NB4 (cell line): ENCODE data around the gene FNDC8.

Experiments used
- DNase-seq: peaks from one replicate; pipeline ENCODE4 v3.0.0; 2010; ENCODE audit warnings: low read depth
- H3K4me3 ChIP-seq: one replicate; pipeline ENCODE4 v1.5.1; 2011; ENCODE audit warnings: mild to moderate bottlenecking, low read depth, low read length, moderate library complexity
- MYC ChIP-seq: IDR thresholded peaks from 2 replicates; pipeline ENCODE4 v1.6.1; 2011; ENCODE audit warnings: low read depth, low read length
- POLR2A ChIP-seq: IDR thresholded peaks from 2 replicates; pipeline ENCODE4 v1.6.1; 2011; ENCODE audit warnings: mild to moderate bottlenecking; ENCODE audit not compliant: insufficient read length; ENCODE audit errors: extremely low read depth
- TF ChIP-seq, protein P1 (sequence below): IDR thresholded peaks from one replicate; pipeline ENCODE4 v1.5.1; 2012; ENCODE audit warnings: low read depth, low read length
- TF ChIP-seq, protein P2 (sequence below): IDR thresholded peaks from 2 replicates; pipeline ENCODE4 v1.6.1; 2011; ENCODE audit warnings: low read depth, low read length

Gene FNDC8

GRCh38 chr17:35117984-35118383, 3.4 kb upstream of the FNDC8 start:
- H3K4me3 ChIP-seq, result no peak overlapping the region
- DNase-seq, result peak; percentile 82
- TF ChIP-seq POLR2A, result no peak
- TF ChIP-seq, protein P1, sequence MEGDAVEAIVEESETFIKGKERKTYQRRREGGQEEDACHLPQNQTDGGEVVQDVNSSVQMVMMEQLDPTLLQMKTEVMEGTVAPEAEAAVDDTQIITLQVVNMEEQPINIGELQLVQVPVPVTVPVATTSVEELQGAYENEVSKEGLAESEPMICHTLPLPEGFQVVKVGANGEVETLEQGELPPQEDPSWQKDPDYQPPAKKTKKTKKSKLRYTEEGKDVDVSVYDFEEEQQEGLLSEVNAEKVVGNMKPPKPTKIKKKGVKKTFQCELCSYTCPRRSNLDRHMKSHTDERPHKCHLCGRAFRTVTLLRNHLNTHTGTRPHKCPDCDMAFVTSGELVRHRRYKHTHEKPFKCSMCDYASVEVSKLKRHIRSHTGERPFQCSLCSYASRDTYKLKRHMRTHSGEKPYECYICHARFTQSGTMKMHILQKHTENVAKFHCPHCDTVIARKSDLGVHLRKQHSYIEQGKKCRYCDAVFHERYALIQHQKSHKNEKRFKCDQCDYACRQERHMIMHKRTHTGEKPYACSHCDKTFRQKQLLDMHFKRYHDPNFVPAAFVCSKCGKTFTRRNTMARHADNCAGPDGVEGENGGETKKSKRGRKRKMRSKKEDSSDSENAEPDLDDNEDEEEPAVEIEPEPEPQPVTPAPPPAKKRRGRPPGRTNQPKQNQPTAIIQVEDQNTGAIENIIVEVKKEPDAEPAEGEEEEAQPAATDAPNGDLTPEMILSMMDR, result peak; percentile 57

DNA sequence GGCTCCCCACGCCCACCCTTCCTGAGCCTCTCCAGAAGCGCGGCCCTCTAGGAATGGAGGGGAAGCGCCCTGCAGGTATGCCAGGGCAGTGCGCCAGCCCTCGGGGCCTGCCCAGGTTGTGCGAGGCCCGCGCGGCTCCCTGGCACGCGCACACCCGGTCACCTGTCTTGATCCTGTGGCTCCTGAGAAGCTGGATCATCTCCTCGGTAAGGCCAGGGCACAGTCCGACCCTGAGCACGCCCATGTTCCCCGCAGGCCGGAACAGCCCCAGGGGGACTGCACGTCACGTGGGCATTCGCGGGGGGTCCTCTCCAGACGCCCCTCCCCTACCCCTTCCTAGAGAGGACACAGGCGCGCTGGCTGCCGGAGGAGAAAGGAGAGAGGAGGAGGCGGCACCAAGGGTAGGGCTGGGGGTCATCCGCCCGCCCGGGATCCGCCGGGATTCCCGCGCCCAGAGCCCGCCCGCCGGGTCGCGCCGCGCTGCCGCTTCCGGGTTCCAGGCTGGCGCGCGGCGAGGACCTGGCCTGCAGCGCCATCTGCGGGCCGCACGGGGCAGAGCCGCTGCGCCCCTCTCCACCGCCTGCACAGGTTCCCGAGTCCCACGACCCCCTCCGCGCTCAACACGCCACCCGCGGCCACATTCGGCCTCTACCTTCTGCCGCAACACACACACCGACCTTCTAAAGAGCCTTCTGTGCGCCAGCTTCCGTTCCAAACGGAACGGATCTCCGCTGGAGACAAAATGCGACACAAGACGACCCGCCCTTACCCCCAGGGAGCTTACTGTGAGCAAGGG, 1.8 kb upstream of the FNDC8 start, which contains the start of gene RAD51D:
RAD51D (minus strand) TSS at position 491 of the 796 bp plus-strand sequence; CDS start at position 244, 247 bp downstream.
- DNase-seq, result peak; percentile 87
- TF ChIP-seq, protein P2, sequence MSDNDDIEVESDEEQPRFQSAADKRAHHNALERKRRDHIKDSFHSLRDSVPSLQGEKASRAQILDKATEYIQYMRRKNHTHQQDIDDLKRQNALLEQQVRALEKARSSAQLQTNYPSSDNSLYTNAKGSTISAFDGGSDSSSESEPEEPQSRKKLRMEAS, result peak; percentile 66
- TF ChIP-seq MYC, result 0 out of 2 replicates have a peak, but pooled peaks have one; percentile 5
- TF ChIP-seq, protein P1, result peak; percentile 77
- peak; percentile 33 for TF ChIP-seq POLR2A
- H3K4me3 ChIP-seq, result peak within 1 kb of the TSS; percentile 78

- H3K4me3 ChIP-seq, result no peak overlapping the region
- TF ChIP-seq MYC (no peak), POLR2A (no peak)
- TF ChIP-seq, protein P1, result no peak
- TF ChIP-seq, protein P2, result no peak
- no peak for DNase-seq
Measured at GRCh38 chr17:35127751-35128514, 6.5 kb downstream of the FNDC8 start.

- H3K4me3 ChIP-seq, result no peak overlapping the region
- TF ChIP-seq MYC, result no peak
- TF ChIP-seq, protein P1, result no peak
- TF ChIP-seq, protein P2, result no peak
- TF ChIP-seq POLR2A, result no peak
- no peak for DNase-seq
Measured at GRCh38 chr17:35129154-35129972, 7.9 kb downstream of the FNDC8 start.

GRCh38 chr17:35129973-35130351, 8.5 kb downstream of the FNDC8 start:
- DNase-seq, result no peak
- H3K4me3 ChIP-seq, result no peak overlapping the region
- TF ChIP-seq POLR2A, result no peak
- TF ChIP-seq, protein P2, result no peak

GRCh38 chr17:35130392-35130791, 9.0 kb downstream of the FNDC8 start:
- no peak for DNase-seq
- H3K4me3 ChIP-seq, result no peak overlapping the region
- TF ChIP-seq POLR2A, result no peak
- TF ChIP-seq, protein P2, result no peak
- TF ChIP-seq MYC, result no peak
- TF ChIP-seq, protein P1, result no peak
